Dermis blood vessel endothelial cell (primary cell): ENCODE measurements around the gene OVOL2. TPM values are rescaled to one million over a fixed set of nuclear protein-coding genes. Genes with fewer than 3 reads are reported as not detected.
"Not testable (repeated sequence)": the region's sequence is repeated elsewhere in the genome, so short reads cannot be mapped to it uniquely, and the experiment has no call there.

Experiments
- DNase-seq: peaks from one replicate; pipeline ENCODE4 v3.0.0; 2010
- total RNA-seq: library from RNA; depleted of rRNA; stranded (reverse); fragments of >200 nt; gene quantifications from 2 replicates; pipeline ENCODE4 v1.2.3, GENCODE V29; 2014

The OVOL2 gene
- total RNA-seq, 1 donor from 2014 or later = not detected

DNA sequence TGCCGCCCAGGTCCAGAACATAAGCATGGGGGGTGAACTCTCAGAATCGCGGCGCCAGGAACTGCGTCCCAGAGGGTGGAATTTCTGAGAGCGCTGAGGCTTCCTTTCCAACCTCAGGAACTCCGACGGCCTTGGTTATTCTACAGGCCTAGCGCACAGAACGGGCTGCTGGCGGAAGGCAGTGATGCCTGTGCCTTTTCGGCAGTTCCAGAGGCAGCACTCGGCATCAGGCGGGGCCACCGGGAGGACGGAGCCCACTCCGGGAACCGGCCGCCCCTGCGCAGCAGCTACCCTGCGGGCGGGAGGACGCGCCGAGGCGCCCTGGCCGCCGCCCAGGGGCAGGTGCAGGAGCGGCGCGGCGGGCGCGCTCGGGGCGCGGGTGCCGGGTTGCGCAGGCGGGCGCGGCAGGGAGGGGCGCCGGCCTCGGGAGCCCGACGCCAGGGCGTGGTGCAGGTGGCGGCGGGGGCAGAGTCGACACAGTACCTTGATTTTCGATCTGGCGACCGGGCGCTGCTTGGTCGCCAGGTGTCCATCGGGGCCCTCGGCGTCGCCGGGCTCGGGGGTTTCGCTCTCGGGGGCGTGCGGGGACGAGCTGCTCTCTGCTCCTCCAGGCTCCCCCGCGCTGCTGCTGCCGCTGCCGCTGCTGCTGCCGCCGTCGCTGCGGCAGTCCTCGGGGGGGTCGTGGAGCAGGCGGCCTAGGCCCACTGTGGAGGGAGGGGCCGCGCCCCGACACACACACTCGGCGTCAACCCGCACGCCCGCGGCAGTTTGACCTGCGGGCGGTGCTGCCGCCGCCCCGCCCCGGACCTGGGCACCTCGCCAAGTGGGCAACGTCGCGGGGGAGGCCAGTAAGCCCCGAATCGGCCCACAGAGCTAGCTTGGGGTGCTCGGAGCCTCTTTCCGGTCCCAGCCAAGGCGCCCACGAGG, 1.3 kb downstream of the OVOL2 start:
- peak; percentile 5 for DNase-seq

- no peak for DNase-seq
Observed at GRCh38 chr20:18055261-18055660, 2.5 kb downstream of the OVOL2 start.

DNA sequence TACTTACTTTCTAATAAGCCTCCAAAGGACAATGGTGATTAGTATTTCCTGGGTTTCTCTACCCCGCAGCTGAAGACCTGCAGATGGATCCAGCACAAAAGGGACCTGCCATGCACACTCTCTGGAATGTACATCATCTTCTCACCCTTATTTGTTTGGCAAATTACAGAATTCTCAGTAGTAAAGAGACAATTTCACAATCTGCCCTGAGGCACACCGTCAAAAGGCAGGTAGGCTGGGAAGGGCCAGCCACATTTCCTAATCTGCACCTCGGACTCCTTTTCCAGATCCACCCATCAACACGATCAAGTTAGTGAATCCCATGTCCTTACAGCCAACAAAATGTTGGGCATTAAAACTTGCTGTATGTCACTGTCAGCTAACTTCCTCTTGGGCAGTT, 4.9 kb downstream of the OVOL2 start:
- DNase-seq = no peak

- no peak for DNase-seq
Observed at GRCh38 chr20:18050628-18051027, 7.1 kb downstream of the OVOL2 start.

DNA sequence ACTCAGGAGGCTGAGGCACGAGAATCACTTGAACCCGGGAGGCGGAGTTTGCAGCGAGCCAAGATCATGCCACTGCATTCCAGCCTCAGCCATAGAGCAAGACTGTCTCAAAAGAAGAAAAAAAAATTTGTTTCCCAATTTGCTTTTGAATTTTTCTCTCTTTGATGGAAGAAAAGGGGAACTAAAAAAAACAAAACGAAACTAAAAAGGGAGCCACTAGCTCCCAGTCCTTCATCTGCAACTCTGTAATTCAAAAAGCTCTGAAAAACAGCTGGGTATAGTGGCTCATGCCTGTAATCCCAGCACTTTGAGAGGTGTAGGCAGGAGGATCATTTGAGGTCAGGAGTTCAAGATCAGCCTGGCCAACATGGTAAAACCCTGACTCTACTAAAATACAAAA, 9.5 kb downstream of the OVOL2 start:
- no peak for DNase-seq

DNA sequence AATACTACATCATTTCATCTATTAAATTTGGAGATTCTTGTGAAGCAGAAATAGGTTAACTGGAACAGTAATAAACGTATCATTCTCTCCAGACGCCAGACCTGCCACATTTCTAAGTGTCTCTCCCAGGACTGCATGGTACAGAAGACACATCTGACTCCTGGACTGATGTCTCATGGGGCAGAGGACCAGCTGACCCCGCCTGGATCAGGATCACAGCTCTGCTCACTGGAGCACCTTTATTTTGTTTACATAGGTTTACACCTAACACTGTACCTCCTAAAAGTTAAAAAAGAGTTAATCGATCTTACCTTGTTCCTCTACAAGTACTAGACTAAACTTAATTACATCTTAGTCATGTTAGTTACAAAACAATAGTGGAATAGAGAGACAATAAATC, 11.2 kb downstream of the OVOL2 start:
- DNase-seq = no peak

- DNase-seq = no peak
Observed at GRCh38 chr20:18042229-18042628, 15.5 kb downstream of the OVOL2 start.

DNA sequence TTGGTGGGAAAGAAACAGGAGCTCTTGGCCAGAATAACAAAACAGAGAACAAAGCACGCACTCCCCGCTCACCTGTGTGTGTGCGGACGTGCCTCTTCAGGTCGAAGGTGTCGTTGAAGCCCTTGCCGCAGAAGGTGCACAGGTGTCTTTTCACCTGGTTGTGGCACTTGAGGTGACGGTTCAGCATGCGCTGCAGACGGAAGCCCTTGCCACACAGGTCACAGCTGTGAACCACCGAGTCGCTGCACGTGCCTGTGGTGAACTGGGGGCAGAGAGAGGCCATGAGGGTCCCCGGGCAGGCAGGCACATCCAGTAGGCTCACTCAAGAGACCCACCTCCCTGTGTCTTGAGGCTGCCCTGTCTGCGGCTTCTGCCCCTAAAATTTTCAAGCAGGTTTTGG, 16.3 kb downstream of the OVOL2 start:
- no peak for DNase-seq

DNA sequence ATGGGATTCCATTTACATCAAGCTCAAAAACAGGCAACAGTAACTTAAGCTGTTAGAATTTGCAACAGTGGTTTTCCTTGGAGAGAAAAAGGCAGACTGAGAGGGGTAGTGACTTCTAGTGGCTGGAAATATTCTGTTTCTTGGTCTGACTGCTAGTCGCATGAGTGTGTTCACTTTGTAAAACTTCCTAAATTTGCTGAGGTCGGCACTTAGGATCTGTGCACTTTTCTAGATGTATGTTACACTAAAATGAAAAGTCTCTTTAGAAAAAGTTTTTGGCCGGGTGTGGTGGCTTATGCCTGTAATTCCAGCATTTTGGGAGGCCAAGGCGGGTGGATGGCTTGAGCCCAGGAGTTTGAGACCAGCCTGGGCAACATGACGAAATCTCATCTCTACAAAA, 18.7 kb downstream of the OVOL2 start:
- no peak for DNase-seq

DNA sequence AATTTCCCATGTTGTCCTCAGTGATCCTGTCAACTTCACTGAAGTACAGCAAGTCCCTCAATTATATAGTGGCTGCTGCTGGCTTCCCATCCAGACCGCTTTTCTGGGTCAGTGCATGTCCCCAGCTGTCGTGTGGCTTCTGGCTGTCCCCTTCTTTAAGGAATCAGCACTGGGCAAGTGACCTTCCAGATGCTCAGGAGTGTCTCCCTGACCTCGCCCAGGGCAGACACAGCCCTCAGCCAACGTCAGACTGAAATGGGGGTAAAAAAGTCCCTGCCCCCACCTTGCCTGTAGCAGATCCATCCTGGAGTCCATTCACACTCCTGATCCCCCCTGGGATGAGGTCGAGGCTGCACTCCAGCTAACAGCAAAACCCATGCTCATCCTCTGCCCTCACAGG, 23.7 kb downstream of the OVOL2 start:
- DNase-seq = no peak

- no peak for DNase-seq
Observed at GRCh38 chr20:18032977-18033892, 24.5 kb downstream of the OVOL2 start.

GRCh38 chr20:18031888-18032509, 25.7 kb downstream of the OVOL2 start:
- no peak for DNase-seq

DNA sequence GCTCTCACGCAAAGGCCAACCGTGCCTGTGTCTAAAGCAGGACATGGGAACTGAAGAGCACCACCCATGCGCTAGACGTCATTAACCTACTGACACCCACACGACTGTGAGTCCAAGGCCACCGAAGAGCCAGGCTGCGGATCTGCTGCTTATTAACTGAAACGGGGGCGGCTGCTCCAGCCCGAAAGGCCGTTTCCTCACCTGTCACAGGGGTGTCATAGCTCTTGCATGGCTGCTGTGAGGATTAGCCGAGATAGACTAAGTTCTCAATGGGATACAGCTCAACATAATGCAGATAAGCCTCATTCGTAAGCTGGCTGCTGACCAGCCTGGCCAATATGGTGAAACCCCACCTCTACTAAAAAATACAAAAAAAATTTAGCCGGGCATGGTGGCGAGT, 26.7 kb downstream of the OVOL2 start:
- no peak for DNase-seq

DNA sequence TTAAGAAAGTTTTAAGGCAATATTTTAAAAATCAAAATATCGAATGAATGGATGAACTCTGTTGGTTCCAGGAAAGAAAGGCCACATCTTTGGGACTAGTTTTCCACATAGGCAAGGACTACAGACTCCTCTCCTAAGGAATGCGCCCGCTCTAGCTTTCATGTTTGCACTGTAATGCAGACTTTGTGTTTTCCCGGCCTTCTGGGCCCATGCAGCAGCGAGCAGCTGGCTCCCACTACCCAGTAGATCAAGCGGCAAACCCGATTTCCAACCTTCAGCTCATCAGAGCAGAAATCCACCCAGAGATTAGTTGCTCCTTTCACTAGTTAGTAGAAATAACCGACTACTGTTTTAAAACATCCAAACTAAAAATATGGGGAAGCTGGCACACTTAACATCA, 27.7 kb downstream of the OVOL2 start:
- no peak for DNase-seq

DNA sequence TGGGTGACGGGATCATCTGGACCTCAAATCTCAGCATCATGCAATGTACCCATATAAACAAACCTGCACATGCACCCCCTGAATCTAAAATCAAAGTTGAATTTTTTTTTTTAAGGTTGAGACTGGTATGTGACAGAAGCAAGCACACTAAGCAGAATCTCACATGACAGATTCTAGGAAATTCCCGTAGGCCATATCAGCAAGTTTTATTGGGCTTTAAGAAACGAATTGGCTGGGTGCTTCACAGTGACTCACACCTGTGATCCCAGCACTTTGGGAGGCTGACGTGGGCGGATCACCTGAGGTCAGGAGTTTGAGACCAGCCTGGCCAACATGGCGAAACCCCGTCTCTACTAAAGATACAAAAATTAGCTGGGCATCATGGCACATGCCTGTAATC, 30.7 kb downstream of the OVOL2 start:
- DNase-seq = not testable (repeated sequence)

DNA sequence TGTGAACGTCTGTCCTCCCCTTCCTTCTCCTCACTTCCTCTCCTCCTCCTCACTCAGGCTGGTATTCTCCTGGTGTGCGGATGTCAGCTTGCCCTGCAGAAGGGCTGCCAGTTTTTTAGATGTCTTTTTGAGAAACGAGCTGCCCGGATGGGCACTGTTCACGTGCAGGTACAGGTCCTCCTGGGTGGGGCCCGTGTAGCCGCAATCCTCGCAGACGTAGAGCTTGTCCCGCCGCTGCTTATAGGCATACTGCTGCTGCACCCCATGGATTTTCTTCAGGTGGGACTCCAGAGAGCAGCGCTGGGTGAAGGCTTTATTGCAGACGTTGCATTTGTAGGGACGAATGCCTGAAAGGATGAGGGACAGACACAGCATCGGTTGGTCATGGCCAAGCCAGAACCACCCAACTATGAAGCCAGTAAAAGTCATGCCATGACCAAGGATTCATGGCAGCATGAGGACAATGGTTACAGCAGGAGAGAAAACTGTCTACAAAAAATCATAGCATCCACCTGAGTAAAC, 33.0 kb downstream of the OVOL2 start:
- no peak for DNase-seq

DNA sequence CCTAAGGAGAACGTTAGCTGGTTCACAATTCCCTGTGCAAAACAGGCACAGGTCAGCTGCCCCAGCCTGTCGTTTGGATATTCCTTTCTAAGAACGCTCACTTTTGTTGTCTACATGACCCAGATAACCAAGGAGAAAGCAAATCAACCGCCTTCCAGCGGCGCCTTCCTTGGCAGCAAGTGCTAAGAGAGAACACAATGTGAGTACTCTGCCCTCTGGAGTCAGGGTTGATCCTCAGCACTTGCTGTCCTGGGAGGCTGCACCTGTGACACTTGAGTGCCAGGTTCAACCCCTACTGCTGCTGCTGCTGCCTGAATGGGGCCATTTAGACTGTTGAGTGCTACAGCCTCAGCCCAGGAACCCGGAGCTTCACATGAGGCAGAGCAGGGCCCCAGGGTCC, 36.8 kb downstream of the OVOL2 start:
- no peak for DNase-seq

- DNase-seq = peak; percentile 43
Observed at GRCh38 chr20:18019068-18019467, 38.6 kb downstream of the OVOL2 start.

GRCh38 chr20:18018100-18018499, 39.6 kb downstream of the OVOL2 start:
- DNase-seq = no peak

DNA sequence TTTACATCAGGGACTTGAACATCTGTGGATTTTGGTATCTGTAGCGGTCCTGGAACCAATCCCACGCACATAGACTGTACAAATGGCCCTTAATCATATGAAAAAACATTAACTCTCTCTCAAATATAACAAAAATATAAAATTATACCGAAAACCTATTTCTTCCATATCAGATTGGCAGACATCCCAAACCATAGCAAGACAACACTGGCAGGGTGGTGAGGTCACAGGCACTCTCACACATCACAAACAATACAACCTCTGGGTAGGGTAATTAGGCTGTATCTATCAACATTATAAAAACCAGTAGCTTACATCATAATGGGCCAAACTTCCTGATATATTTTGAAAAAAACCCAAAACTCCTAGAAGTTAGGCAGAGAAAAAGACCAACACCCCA, 40.9 kb downstream of the OVOL2 start:
- DNase-seq = no peak

DNA sequence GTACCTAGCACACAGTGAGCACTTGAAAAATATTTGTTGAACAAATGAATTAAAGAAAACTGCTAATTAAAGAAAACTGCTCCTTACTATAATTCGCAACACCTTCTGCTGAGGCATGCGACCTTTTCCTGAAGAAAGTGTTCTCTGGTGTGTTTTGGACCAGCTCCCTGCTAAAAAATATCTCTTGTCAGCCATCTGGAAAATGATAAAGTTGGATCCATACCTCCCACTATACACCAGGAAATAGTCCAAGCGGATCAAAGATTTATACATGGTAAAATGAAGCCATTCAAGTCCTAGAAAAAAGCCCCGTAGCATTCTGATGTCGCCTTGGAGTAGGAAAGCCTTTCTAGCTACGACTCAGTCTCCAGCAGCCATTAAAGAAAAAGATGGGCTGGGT, 43.3 kb downstream of the OVOL2 start:
- DNase-seq = no peak

DNA sequence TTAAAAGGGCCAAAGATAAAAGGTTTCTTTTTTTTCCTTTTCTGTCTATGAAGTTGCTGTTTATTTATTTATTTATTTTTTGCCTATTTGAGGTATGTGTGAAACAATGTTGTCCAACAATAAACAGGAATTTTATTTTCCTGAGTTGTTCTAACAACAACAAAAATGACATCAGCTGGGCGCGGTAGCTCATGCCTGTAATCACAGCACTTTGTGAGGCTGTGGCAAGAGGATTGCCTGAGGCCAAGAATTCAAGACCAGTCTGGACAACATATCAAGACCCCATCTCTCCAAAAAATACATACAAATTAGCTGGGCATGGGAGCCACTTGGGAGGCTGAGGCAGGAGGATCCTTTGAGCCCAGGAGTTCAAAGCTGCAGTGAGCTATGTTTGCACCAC, 44.8 kb downstream of the OVOL2 start:
- no peak for DNase-seq
